ENCODE measurements around the gene VSIG10L.

Gene VSIG10L

DNA sequence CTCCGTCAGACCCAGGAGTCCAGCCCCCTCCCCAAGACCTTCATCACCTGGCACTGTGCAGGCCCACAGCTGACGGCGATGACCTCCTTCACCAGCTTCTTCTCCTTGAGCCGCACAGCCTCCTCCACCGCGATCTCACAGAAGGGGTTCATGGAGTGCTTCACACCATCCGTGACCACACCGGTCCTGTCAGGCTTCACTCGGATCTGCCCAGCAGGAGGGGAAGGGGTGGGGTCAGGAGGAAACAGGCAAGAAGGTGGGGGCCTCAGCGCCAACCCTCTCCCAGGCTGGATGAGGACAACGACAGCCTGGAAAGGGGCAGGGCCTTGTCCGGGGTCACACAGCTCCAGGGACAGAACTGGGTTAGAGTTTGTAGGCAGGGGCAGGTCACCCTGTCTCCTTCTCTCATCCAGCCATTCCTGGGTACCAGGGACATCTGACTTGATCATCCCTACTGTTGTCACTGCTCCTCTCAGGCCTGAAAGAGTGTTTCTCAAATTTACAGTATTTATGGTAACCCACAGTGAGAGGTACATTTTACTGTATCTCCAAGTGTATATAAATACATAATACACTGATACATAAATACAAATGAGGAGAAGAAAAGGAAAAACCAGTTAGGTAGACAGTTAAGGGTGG is 12.3 kb upstream of the VSIG10L start:
- TF ChIP-seq, protein P1, sequence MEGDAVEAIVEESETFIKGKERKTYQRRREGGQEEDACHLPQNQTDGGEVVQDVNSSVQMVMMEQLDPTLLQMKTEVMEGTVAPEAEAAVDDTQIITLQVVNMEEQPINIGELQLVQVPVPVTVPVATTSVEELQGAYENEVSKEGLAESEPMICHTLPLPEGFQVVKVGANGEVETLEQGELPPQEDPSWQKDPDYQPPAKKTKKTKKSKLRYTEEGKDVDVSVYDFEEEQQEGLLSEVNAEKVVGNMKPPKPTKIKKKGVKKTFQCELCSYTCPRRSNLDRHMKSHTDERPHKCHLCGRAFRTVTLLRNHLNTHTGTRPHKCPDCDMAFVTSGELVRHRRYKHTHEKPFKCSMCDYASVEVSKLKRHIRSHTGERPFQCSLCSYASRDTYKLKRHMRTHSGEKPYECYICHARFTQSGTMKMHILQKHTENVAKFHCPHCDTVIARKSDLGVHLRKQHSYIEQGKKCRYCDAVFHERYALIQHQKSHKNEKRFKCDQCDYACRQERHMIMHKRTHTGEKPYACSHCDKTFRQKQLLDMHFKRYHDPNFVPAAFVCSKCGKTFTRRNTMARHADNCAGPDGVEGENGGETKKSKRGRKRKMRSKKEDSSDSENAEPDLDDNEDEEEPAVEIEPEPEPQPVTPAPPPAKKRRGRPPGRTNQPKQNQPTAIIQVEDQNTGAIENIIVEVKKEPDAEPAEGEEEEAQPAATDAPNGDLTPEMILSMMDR (conservative IDR thresholded peaks at IDR 0.05): no peak
- no peak for TF ChIP-seq ZFX (IDR thresholded peaks at IDR 0.05)
- no peak overlapping the region for H3K27ac ChIP-seq

- H3K27ac ChIP-seq: no peak overlapping the region
- TF ChIP-seq ZFX (IDR thresholded peaks at IDR 0.05): no peak
- TF ChIP-seq, protein P1 (conservative IDR thresholded peaks at IDR 0.05): no peak
Measured at GRCh38 chr19:51352783-51353360, 10.9 kb upstream of the VSIG10L start.

DNA sequence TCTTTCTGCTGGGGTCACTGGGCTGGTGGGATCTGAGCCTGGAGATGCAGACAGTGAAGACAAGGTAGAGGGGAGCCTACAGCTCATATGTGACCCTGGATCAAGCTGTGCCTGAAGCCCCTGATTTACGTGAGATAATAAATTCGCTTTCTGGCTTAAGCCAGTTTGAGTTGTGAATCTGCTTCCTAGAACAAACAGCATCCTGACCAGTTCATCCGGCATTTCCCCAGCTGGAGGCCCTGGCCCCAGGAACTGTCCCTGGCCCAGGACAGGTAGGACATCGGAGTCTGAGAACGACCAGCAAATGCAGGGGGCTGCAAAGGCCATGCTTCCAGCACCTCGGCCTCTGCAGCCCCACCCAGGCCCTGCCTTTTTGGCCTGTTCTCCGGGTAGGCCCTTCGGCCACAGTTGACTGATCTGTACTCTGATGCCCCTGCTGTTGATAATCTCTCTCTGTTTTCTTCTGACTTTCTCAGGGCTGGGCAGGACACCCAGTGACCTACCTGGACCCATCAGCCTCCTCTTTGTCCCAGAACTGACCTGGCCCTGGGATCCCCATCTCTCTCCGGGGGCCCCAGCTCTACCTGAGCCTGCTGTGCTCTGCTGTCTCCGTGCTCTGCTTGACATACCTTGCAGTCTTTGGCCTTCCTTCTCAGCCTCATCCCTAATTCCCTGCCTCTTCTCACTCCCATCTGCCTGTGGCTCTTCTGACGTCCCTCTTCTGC is 9.5 kb upstream of the VSIG10L start:
- H3K27ac ChIP-seq: no peak overlapping the region
- no peak for TF ChIP-seq ZFX (IDR thresholded peaks at IDR 0.05)

DNA sequence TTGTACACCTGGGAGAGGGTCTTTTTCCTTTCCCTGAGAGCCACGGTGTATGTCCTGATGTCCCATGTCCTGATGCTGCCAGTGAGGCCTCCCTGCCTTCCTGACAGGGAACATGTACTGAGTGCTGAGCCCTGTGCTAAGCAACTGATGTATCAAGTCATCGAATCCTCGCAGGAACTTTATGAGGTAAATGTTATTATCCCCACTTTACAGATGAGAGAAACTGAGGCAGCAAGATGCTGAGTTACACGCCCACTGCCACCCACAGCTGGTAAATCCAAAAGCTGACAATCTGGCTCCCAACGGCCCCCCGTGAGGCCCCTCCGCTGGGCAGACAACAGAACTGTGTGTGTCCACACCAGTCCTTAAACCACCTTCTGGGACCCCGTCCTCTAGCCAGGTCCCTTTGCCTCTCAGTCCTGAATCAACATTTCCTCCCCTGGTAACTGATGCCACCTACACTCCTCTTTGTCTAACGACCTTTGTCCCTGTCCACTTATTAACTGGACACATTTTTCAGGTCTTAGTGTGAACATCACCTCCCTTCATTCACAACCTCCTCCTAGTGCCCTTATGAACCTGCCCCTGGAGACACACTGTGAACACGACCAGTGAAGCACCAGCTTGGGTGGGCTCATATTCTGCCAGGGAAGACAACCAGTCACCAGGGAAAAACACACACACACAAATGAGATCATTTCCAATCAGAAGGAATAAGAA is 5.4 kb upstream of the VSIG10L start:
- H3K27ac ChIP-seq: no peak overlapping the region
- TF ChIP-seq ZFX (IDR thresholded peaks at IDR 0.05): no peak

GRCh38 chr19:51346742-51347141 is 4.8 kb upstream of the VSIG10L start:
- TF ChIP-seq, protein P1 (conservative IDR thresholded peaks at IDR 0.05): no peak
- TF ChIP-seq ZFX (IDR thresholded peaks at IDR 0.05): no peak
- no peak overlapping the region for H3K27ac ChIP-seq

DNA sequence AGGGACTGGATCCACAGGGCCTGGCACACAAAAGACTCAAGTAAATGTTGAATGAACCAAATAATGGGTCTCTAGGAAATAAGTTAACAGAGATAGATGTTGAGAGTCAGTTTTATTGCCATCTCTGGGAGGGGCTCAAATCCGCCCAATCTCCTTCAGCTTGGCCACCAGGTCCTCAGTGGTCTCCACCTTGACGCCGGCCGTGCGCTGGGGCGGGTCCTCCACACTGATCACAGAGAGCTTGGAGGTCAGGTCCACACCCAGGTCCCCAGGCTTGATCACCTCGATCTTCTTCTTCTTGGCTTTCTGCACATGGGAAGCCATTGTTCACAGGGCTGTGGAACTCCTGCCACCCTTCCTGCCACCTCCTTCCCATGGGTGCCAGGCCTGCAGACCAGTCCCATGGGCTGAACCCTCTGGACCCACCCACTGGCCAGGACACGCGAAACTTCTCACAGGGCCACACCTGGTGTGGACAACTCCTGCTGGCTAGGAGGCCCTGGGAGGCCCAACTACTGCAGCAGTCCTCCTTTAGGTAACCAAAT is 3.2 kb upstream of the VSIG10L start:
- TF ChIP-seq ZFX (IDR thresholded peaks at IDR 0.05): no peak
- TF ChIP-seq, protein P1 (conservative IDR thresholded peaks at IDR 0.05): no peak
- no peak overlapping the region for H3K27ac ChIP-seq

DNA sequence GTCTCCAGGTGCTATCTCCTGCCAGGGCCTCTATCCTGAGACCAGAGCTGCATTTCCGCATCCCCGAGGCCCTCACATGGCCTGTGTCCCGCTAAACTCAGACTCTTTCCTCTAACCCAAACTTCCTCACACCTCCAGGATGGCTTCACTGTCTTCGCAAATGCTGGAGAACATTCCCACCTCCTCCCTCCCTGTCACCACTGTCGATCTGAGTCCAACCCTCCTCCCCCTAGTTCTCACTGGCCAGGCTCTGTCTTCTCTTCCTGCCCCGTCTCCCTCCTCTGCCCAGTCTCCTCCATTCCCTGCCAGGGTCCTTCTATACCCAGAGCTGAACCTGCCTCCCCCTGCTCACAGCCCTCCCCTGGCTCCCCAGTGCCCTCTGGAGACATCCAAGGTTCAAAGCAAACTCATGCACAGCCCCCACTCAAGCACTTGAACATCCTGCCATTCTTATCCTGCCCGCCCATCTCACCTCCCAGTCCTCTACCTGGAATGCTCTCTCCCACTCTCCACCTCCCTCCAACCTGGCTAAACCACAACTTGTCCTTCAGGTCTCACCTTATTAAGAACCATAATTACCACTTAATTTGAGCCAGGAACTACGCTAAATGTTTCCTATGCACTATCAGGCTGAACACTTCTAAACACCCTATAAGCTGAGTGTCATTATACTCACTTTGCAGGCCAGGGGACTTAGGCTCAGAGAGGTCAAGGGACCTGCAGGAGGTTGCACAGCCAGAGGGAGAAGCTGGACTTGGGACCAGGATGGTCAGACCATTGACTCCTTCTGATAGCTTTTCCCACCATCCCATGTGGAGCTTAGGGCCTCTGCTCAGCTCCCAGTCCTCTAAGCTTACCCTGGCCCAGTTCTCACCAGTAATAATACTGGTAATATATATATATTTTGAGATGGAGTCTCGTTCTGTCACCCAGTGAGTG is 961 bp upstream of the VSIG10L start:
- peak overlapping the region; percentile 76 for H3K27ac ChIP-seq
- TF ChIP-seq, protein P1 (conservative IDR thresholded peaks at IDR 0.05): no peak
- no peak for TF ChIP-seq ZFX (IDR thresholded peaks at IDR 0.05)
